SH-SY5Y (cell line): ENCODE measurements around the gene NCAPD2.

Experiments used
- GATA2 ChIP-seq: IDR thresholded peaks from 2 replicates; pipeline ENCODE4 v1.6.1; 2011; ENCODE audit warnings: mild to moderate bottlenecking, low read depth, low read length
- GATA3 ChIP-seq: IDR thresholded peaks from 2 replicates; pipeline ENCODE4 v1.6.1; 2011; ENCODE audit warnings: low read depth, mild to moderate bottlenecking, low read length, moderate library complexity

GRCh38 chr12:6535697-6535946 lies 41.7 kb downstream of the NCAPD2 start:
- TF ChIP-seq GATA2, result no peak
- TF ChIP-seq GATA3, result no peak
